Transverse colon (tissue), 4 donors: ENCODE results near the gene BRSK2. TPM values are rescaled to one million over a fixed set of nuclear protein-coding genes. Genes with fewer than 3 reads are reported as not detected.

ENCODE experiments used
- DNase-seq: peaks from one replicate; pipeline ENCODE4 v3.0.0-alpha.2; 2019
- H3K27ac ChIP-seq, 4 donors: fragments of 200-600 bp; sonication (generic); 2 replicates each; pipeline ENCODE4 v1.5.1; 2016 to 2018; ENCODE audit warnings: inconsistent platforms in 4 of 4
- H3K27me3 ChIP-seq: fragments of 200-600 bp; sonication (generic); 2 replicates; pipeline ENCODE4 v1.5.1; 2017; ENCODE audit warnings: inconsistent platforms
- H3K36me3 ChIP-seq, 4 donors: fragments of 200-600 bp; sonication (generic); 2 replicates each; pipeline ENCODE4 v1.5.1; 2017 to 2019; ENCODE audit warnings: inconsistent platforms in 4 of 4
- H3K4me1 ChIP-seq, 4 donors: fragments of 200-600 bp; sonication (generic); 2 replicates each; pipeline ENCODE4 v1.5.1; 2017 to 2020; ENCODE audit warnings: inconsistent platforms in 4 of 4
- H3K4me3 ChIP-seq, 4 donors: fragments of 200-600 bp; sonication (generic); 1 replicate in 1 of 4; 2 replicates in 3 of 4; pipeline versions ENCODE4 v1.5.1 to v1.6.1; 2017 to 2019; ENCODE audit warnings: inconsistent platforms in 4 of 4
- H3K9me3 ChIP-seq, 2 donors: fragments of 200-600 bp; sonication (generic); 2 replicates each; pipeline ENCODE4 v1.5.1; 2017 to 2019; ENCODE audit warnings: inconsistent platforms in 2 of 2
- CTCF ChIP-seq, 5 experiments: fragments of 200-600 bp in 3 of 5; fragments of 450-650 bp in 2 of 5; sonication (generic) in 3 of 5; IDR thresholded peaks; 1 replicate in 2 of 5; 2 replicates in 3 of 5; pipeline ENCODE4 v1.5.1; 2016 to 2017; ENCODE audit warnings: antibody characterized with exemption in 5 of 5, inconsistent platforms in 3 of 5, mild to moderate bottlenecking in 2 of 5, moderate library complexity in 1 of 5
- EP300 ChIP-seq: sonication (generic); formaldehyde crosslinking; IDR thresholded peaks from one replicate; pipeline ENCODE4 v1.6.1; 2017; ENCODE audit warnings: antibody characterized with exemption, low read depth
- POLR2A ChIP-seq: fragments of 450-650 bp; IDR thresholded peaks from one replicate; pipeline ENCODE4 v1.6.1; 2016; ENCODE audit warnings: antibody characterized with exemption, mild to moderate bottlenecking, moderate library complexity
- POLR2AphosphoS5 ChIP-seq, 3 donors: sonication (generic); formaldehyde crosslinking; IDR thresholded peaks; one replicate each; pipeline ENCODE4 v1.6.1; 2016; ENCODE audit warnings: antibody characterized with exemption in 3 of 3
- WGBS, 2 donors: methylation state at CpG; one replicate each; pipeline ENCODE4 v1.1.5; 2018; ENCODE audit warnings: low coverage in 1 of 2; 5-methylcytosine and 5-hydroxymethylcytosine counted together
- in situ Hi-C, 4 donors: fragments of 200-750 bp; cut with MboI; loops; one replicate each; pipeline versions ENCODE4 v1.15.0 to v1.15.1; 2017; ENCODE audit warnings: low sequenced_read_pairs in 3 of 4, low pct_ligation_motif_present in 1 of 4, low pct_unique_long_range_greater_than_20kb in 1 of 4
- intact Hi-C: fragments of 100-400 bp; cut with DNase I; formaldehyde crosslinking; loops from one replicate; pipeline ENCODE4 v1.15.1; 2023; ENCODE audit warnings: low total_unique reads
- total RNA-seq, 4 donors: library from RNA; depleted of rRNA; stranded (reverse); fragments of >200 nt; gene quantifications; one replicate each; pipeline ENCODE4 v1.1.0, GENCODE V29; 2016

Gene BRSK2
- total RNA-seq, 4 donors from 2014 or later = 0.14 to 1.8 (median 0.95) TPM; not detected in 1

GRCh38 chr11:1382831-1383607 lies 6.7 kb upstream of the BRSK2 start:
- H3K9me3 ChIP-seq = no peaks in the 10 kb centered on the region
- H3K36me3 ChIP-seq = no peaks in the 10 kb centered on the region
- H3K27ac ChIP-seq = peak overlapping the region; percentile 67 to 84 (median 80)
- TF ChIP-seq POLR2A (peak; percentile 14), POLR2AphosphoS5 (IDR thresholded peaks at IDR 0.05) (no peak)
- H3K4me1 ChIP-seq = peaks cover 0 to 10% (median 7%) of the 10 kb centered on the region in 4 donors
- DNase-seq = peak; percentile 87
- H3K27me3 ChIP-seq = peaks cover 32% of the 10 kb centered on the region
- intact Hi-C loops (no loop called here), in situ Hi-C loops (no loop called here)
- H3K4me3 ChIP-seq = peak overlapping the region; percentile 37 to 50 (median 42)
- WGBS, 2 donors = 1% methylated on average over 48 of the region's 56 CpGs; no CpG with 5 or more reads in 1 of the 2 donors

GRCh38 chr11:1384199-1384970 lies 5.3 kb upstream of the BRSK2 start:
- H3K27me3 ChIP-seq = peaks cover 45% of the 10 kb centered on the region
- in situ Hi-C loops = no loop called here

GRCh38 chr11:1387521-1387920 lies 2.2 kb upstream of the BRSK2 start:
- TF ChIP-seq EP300 (no peak), CTCF (IDR thresholded peaks at IDR 0.05) (no peak), POLR2A (no peak), POLR2AphosphoS5 (IDR thresholded peaks at IDR 0.05) (no peak)
- intact Hi-C loops (no loop called here), in situ Hi-C loops (no loop called here)
- peaks cover 8 to 24% (median 22%) of the 10 kb centered on the region in 4 donors for H3K4me1 ChIP-seq
- H3K9me3 ChIP-seq = no peaks in the 10 kb centered on the region
- no peaks in the 10 kb centered on the region for H3K36me3 ChIP-seq
- 85% methylated on average over 9 of the region's 10 CpGs; no CpG with 5 or more reads in 1 of the 2 donors for WGBS, 2 donors
- H3K27ac ChIP-seq = no peak overlapping the region
- H3K4me3 ChIP-seq = no peak overlapping the region
- no peak for DNase-seq
- H3K27me3 ChIP-seq = peaks cover 57% of the 10 kb centered on the region

More at GRCh38 chr11:1384199-1384970, 5.3 kb upstream of the BRSK2 start:
- H3K4me3 ChIP-seq = no peak overlapping the region
- peaks cover 8 to 18% (median 15%) of the 10 kb centered on the region in 4 donors for H3K4me1 ChIP-seq
- H3K27ac ChIP-seq = no peak overlapping the region
- 60 to 68% methylated on average over 2 to 21 of the region's 21 CpGs for WGBS, 2 donors
- no peak for DNase-seq
- intact Hi-C loops = no loop called here
- no peaks in the 10 kb centered on the region for H3K9me3 ChIP-seq
- no peaks in the 10 kb centered on the region for H3K36me3 ChIP-seq
- TF ChIP-seq POLR2A = no peak
- no peak for TF ChIP-seq POLR2AphosphoS5 (IDR thresholded peaks at IDR 0.05)
- TF ChIP-seq EP300 = no peak
- no peak for TF ChIP-seq CTCF (IDR thresholded peaks at IDR 0.05)

- Histone ChIP-seq H3K27me3 (peaks cover 58% of the 10 kb centered on the region), H3K4me1 (peaks cover 8 to 24% (median 17%) of the 10 kb centered on the region in 4 donors), H3K4me3 (no peak overlapping the region), H3K36me3 (no peaks in the 10 kb centered on the region), H3K9me3 (no peaks in the 10 kb centered on the region), H3K27ac (no peak overlapping the region)
- intact Hi-C loops = no loop called here
- in situ Hi-C loops = no loop called here
- TF ChIP-seq EP300 = no peak
- TF ChIP-seq POLR2AphosphoS5 (IDR thresholded peaks at IDR 0.05) = no peak
- TF ChIP-seq CTCF (IDR thresholded peaks at IDR 0.05) = no peak
- TF ChIP-seq POLR2A = no peak
- DNase-seq = peak; percentile 19
- WGBS, 2 donors = 56 to 77% methylated on average over 3 to 22 of the region's 22 CpGs
Measured at GRCh38 chr11:1387961-1388762, 1.6 kb upstream of the BRSK2 start.
